ENCODE data around the gene DNAH3. TPM values are rescaled to one million over a fixed set of nuclear protein-coding genes. Genes with fewer than 3 reads are reported as not detected.
A peak's percentile ranks its signal among the peaks of the same experiment; 100 is the strongest.

The DNAH3 gene
- total RNA-seq, 2 experiments from 2014 or later = not detected

GRCh38 chr16:20904507-20905081, 246.1 kb downstream of the DNAH3 start:
- Mint-ChIP-seq H3K4me1 (peaks cover 60% of the 10 kb centered on the region), H3K9me3 (peaks cover 2% of the 10 kb centered on the region), H3K27me3 (peaks cover 2% of the 10 kb centered on the region), H3K4me3 (peak overlapping the region; percentile 23), H3K36me3 (ENCODE audit: low read depth) (peaks cover 34% of the 10 kb centered on the region), H3K27ac (peak overlapping the region; percentile 76)
- ChIA-PET CTCF (interaction anchor here (1.4 kb wide), 1 partner anchor 15 kb away, joined by 4 read pairs; no protein-coding TSS in a partner anchor), POLR2A (no interaction called here)
- peak; percentile 51 for DNase-seq

GRCh38 chr16:20903899-20904506, 246.6 kb downstream of the DNAH3 start:
- peak overlapping the region; percentile 23 for H3K4me3 Mint-ChIP-seq
- peak overlapping the region; percentile 76 for H3K27ac Mint-ChIP-seq
- DNase-seq = no peak
- CTCF ChIA-PET = interaction anchor here (1.0 to 1.5 kb wide), 5 partner anchors 11 to 29 kb away, joined by 3 to 4 read pairs (median 3); no protein-coding TSS in a partner anchor
- peaks cover 2% of the 10 kb centered on the region for H3K9me3 Mint-ChIP-seq
- POLR2A ChIA-PET = no interaction called here
- H3K4me1 Mint-ChIP-seq = peaks cover 63% of the 10 kb centered on the region
- peaks cover 35% of the 10 kb centered on the region for H3K36me3 Mint-ChIP-seq (ENCODE audit: low read depth)
- H3K27me3 Mint-ChIP-seq = peaks cover 2% of the 10 kb centered on the region

- ChIA-PET CTCF (interaction anchor here (0.7 to 1.5 kb wide), 8 partner anchors 8 to 108 kb away, joined by 3 to 4 read pairs (median 3); no protein-coding TSS in a partner anchor), POLR2A (interaction anchor here (0.6 kb wide), 1 partner anchor 40 kb away, joined by 5 read pairs; no protein-coding TSS in a partner anchor)
- peaks cover 66% of the 10 kb centered on the region for H3K4me1 Mint-ChIP-seq
- DNase-seq = no peak
- peaks cover 34% of the 10 kb centered on the region for H3K36me3 Mint-ChIP-seq (ENCODE audit: low read depth)
- no peaks in the 10 kb centered on the region for H3K27me3 Mint-ChIP-seq
- no peak overlapping the region for H3K4me3 Mint-ChIP-seq
- H3K27ac Mint-ChIP-seq = no peak overlapping the region
- peaks cover 2% of the 10 kb centered on the region for H3K9me3 Mint-ChIP-seq
Observed at GRCh38 chr16:20903116-20903898, 247.3 kb downstream of the DNAH3 start.

GRCh38 chr16:20902426-20902825, 248.2 kb downstream of the DNAH3 start:
- no peak for DNase-seq
- peaks cover 70% of the 10 kb centered on the region for H3K4me1 Mint-ChIP-seq
- POLR2A ChIA-PET = interaction anchor here (0.6 kb wide), 1 partner anchor 41 kb away, joined by 5 read pairs; no protein-coding TSS in a partner anchor
- no peak overlapping the region for H3K27ac Mint-ChIP-seq
- no peaks in the 10 kb centered on the region for H3K27me3 Mint-ChIP-seq
- CTCF ChIA-PET = interaction anchor here (0.7 to 1.5 kb wide), 4 partner anchors 9 to 42 kb away, joined by 3 to 4 read pairs (median 3); no protein-coding TSS in a partner anchor
- peaks cover 33% of the 10 kb centered on the region for H3K36me3 Mint-ChIP-seq (ENCODE audit: low read depth)
- H3K9me3 Mint-ChIP-seq = peaks cover 2% of the 10 kb centered on the region
- peak overlapping the region; percentile 49 for H3K4me3 Mint-ChIP-seq

GRCh38 chr16:20901436-20902112, 249.1 kb downstream of the DNAH3 start:
- Mint-ChIP-seq H3K27me3 (no peaks in the 10 kb centered on the region), H3K9me3 (peaks cover 2% of the 10 kb centered on the region), H3K27ac (peak overlapping the region; percentile 99), H3K36me3 (ENCODE audit: low read depth) (peaks cover 39% of the 10 kb centered on the region), H3K4me1 (peaks cover 79% of the 10 kb centered on the region), H3K4me3 (peak overlapping the region; percentile 89)
- POLR2A ChIA-PET = interaction anchor here (0.6 kb wide), 1 partner anchor 8 kb away, joined by 3 read pairs; no protein-coding TSS in a partner anchor
- DNase-seq = peak; percentile 15
- CTCF ChIA-PET = no interaction called here

- peaks cover 37% of the 10 kb centered on the region for H3K36me3 Mint-ChIP-seq (ENCODE audit: low read depth)
- peaks cover 75% of the 10 kb centered on the region for H3K4me1 Mint-ChIP-seq
- ChIA-PET POLR2A (interaction anchor here (0.6 to 1.2 kb wide), 2 partner anchors 9 to 10 kb away, joined by 3 read pairs; no protein-coding TSS in a partner anchor), CTCF (no interaction called here)
- H3K4me3 Mint-ChIP-seq = peak overlapping the region; percentile 89
- H3K9me3 Mint-ChIP-seq = peaks cover 2% of the 10 kb centered on the region
- H3K27ac Mint-ChIP-seq = peak overlapping the region; percentile 99
- H3K27me3 Mint-ChIP-seq = no peaks in the 10 kb centered on the region
- no peak for DNase-seq
Observed at GRCh38 chr16:20901068-20901435, 249.6 kb downstream of the DNAH3 start.

GRCh38 chr16:20900299-20901067, 250.2 kb downstream of the DNAH3 start, which contains the start of the genes DCUN1D3 and LYRM1:
TSS of gene DCUN1D3 (minus strand) at chr16:20900358. CDS start at chr16:20862538, 37,820 bp downstream.
TSS of gene LYRM1 (plus strand) at chr16:20900771. CDS start at chr16:20915556, 14,785 bp downstream.
- DNase-seq = peak; percentile 89
- Mint-ChIP-seq H3K36me3 (ENCODE audit: low read depth) (peaks cover 37% of the 10 kb centered on the region), H3K9me3 (no peaks in the 10 kb centered on the region), H3K4me1 (peaks cover 74% of the 10 kb centered on the region), H3K27ac (peak within 1 kb of the TSS; percentile 99), H3K4me3 (peak within 1 kb of the TSS; percentile 89), H3K27me3 (no peaks in the 10 kb centered on the region)
- CTCF ChIA-PET = interaction anchor here (1.0 to 1.3 kb wide), 2 partner anchors 11 to 12 kb away, joined by 3 to 7 read pairs; no protein-coding TSS in a partner anchor
- POLR2A ChIA-PET = interaction anchor here (0.6 to 1.2 kb wide), 4 partner anchors 9 to 38 kb away, joined by 3 to 4 read pairs (median 3); no protein-coding TSS in a partner anchor

GRCh38 chr16:20899477-20900298, 251.0 kb downstream of the DNAH3 start:
- DNase-seq = peak; percentile 19
- Mint-ChIP-seq H3K9me3 (no peaks in the 10 kb centered on the region), H3K27me3 (no peaks in the 10 kb centered on the region), H3K36me3 (ENCODE audit: low read depth) (peaks cover 38% of the 10 kb centered on the region), H3K27ac (peak overlapping the region; percentile 99), H3K4me1 (peaks cover 67% of the 10 kb centered on the region), H3K4me3 (peak overlapping the region; percentile 89)
- CTCF ChIA-PET = interaction anchor here (0.6 to 1.6 kb wide), 4 partner anchors 12 to 401 kb away, joined by 3 to 7 read pairs (median 4); no protein-coding TSS in a partner anchor
- POLR2A ChIA-PET = interaction anchor here (0.8 to 1.2 kb wide), 4 partner anchors 10 to 39 kb away, joined by 3 to 7 read pairs (median 4); no protein-coding TSS in a partner anchor

GRCh38 chr16:20899071-20899470, 251.6 kb downstream of the DNAH3 start:
- Mint-ChIP-seq H3K4me3 (peak overlapping the region; percentile 89), H3K36me3 (ENCODE audit: low read depth) (peaks cover 38% of the 10 kb centered on the region), H3K27ac (peak overlapping the region; percentile 99), H3K4me1 (peaks cover 61% of the 10 kb centered on the region), H3K27me3 (no peaks in the 10 kb centered on the region), H3K9me3 (no peaks in the 10 kb centered on the region)
- no peak for DNase-seq
- ChIA-PET CTCF (interaction anchor here (0.6 to 1.6 kb wide), 4 partner anchors 11 to 1537 kb away, joined by 3 to 7 read pairs (median 4); no protein-coding TSS in a partner anchor), POLR2A (interaction anchor here (1.0 kb wide), 1 partner anchor 24 kb away, joined by 7 read pairs; no protein-coding TSS in a partner anchor)

- Mint-ChIP-seq H3K36me3 (ENCODE audit: low read depth) (peaks cover 32% of the 10 kb centered on the region), H3K27me3 (no peaks in the 10 kb centered on the region), H3K27ac (no peak overlapping the region), H3K9me3 (no peaks in the 10 kb centered on the region), H3K4me1 (peaks cover 50% of the 10 kb centered on the region), H3K4me3 (peak overlapping the region; percentile 0)
- ChIA-PET POLR2A (no interaction called here), CTCF (no interaction called here)
- no peak for DNase-seq
Observed at GRCh38 chr16:20897922-20898321, 252.7 kb downstream of the DNAH3 start.

All from activated CD4-positive, alpha-beta T cell treated with anti-CD3 and anti-CD28 coated beads, Interleukin-2, amount 10 ng/mL, durations not matched to agents 7 days and 5 days (primary cell).